Measurements from ENCODE around the gene HCFC2. TPM values are rescaled to one million over a fixed set of nuclear protein-coding genes. Genes with fewer than 3 reads are reported as not detected.
"Not testable (repeated sequence)": the region's sequence is repeated elsewhere in the genome, so short reads cannot be mapped to it uniquely, and the experiment has no call there.

Gene HCFC2
- total RNA-seq, 4 donors from 2014 or later = 23.6 to 31.6 (median 27.1) TPM

GRCh38 chr12:104025771-104026170 lies 38.6 kb upstream of the HCFC2 start:
- Histone ChIP-seq H3K4me1 (no peaks in the 10 kb centered on the region), H3K36me3 (no peaks in the 10 kb centered on the region), H3K4me3 (replicated peaks in 1 of 3) (no peak overlapping the region), H3K9me3 (no peaks in the 10 kb centered on the region), H3K27me3 (no peaks in the 10 kb centered on the region), H3K27ac (no peak overlapping the region)
- 94 to 100% methylated on average over 2 of the region's 2 CpGs for WGBS, 2 donors
- intact Hi-C loops (cut with DNase I) = no loop called here
- TF ChIP-seq POLR2A (IDR thresholded peaks at IDR 0.05) = no peak
- TF ChIP-seq CTCF (IDR thresholded peaks at IDR 0.05) = no peak
- DNase-seq = no peak

- Histone ChIP-seq H3K9me3 (no peaks in the 10 kb centered on the region), H3K36me3 (no peaks in the 10 kb centered on the region), H3K4me3 (replicated peaks in 1 of 3) (no peak overlapping the region), H3K4me1 (no peaks in the 10 kb centered on the region), H3K27me3 (no peaks in the 10 kb centered on the region), H3K27ac (no peak overlapping the region)
- WGBS, 2 donors = 63 to 67% methylated on average over 5 of the region's 5 CpGs
- intact Hi-C loops (cut with DNase I) = no loop called here
- DNase-seq = no peak
- no peak for TF ChIP-seq CTCF (IDR thresholded peaks at IDR 0.05)
- no peak for TF ChIP-seq POLR2A (IDR thresholded peaks at IDR 0.05)
These were observed 37.3 kb upstream of the HCFC2 start for GRCh38 chr12:104026841-104027599.

GRCh38 chr12:104030596-104030995 lies 33.7 kb upstream of the HCFC2 start:
- H3K27me3 ChIP-seq; H3K9me3 ChIP-seq; H3K4me1 ChIP-seq; H3K4me3 ChIP-seq (replicated peaks in 1 of 3); H3K27ac ChIP-seq; DNase-seq; H3K36me3 ChIP-seq; intact Hi-C loops (cut with DNase I): not testable (repeated sequence)
- 90 to 91% methylated on average over 16 of the region's 27 CpGs for WGBS, 2 donors

- 89 to 95% methylated on average over 2 of the region's 2 CpGs for WGBS, 2 donors
- H3K4me3 ChIP-seq (replicated peaks in 1 of 3); DNase-seq; H3K9me3 ChIP-seq; H3K36me3 ChIP-seq; H3K27ac ChIP-seq; H3K4me1 ChIP-seq; H3K27me3 ChIP-seq; intact Hi-C loops (cut with DNase I): not testable (repeated sequence)
These were observed 28.2 kb upstream of the HCFC2 start for GRCh38 chr12:104036143-104036542.

GRCh38 chr12:104039769-104040168 lies 24.6 kb upstream of the HCFC2 start:
- H3K27me3 ChIP-seq; H3K27ac ChIP-seq; DNase-seq; H3K4me3 ChIP-seq (replicated peaks in 1 of 3); H3K4me1 ChIP-seq; H3K36me3 ChIP-seq; H3K9me3 ChIP-seq; intact Hi-C loops (cut with DNase I): not testable (repeated sequence)
- WGBS, 2 donors = 100% methylated on average over 1 of the region's 1 CpG

GRCh38 chr12:104042580-104042979 lies 21.8 kb upstream of the HCFC2 start:
- no peak for DNase-seq
- intact Hi-C loops (cut with DNase I) = no loop called here
- H3K27me3 ChIP-seq = no peaks in the 10 kb centered on the region
- H3K4me1 ChIP-seq = peaks cover 5 to 16% of the 10 kb centered on the region in 2 donors
- no peak overlapping the region for H3K27ac ChIP-seq
- no peaks in the 10 kb centered on the region for H3K36me3 ChIP-seq
- H3K4me3 ChIP-seq (replicated peaks in 1 of 3) = no peak overlapping the region
- H3K9me3 ChIP-seq = no peaks in the 10 kb centered on the region
- TF ChIP-seq POLR2A (IDR thresholded peaks at IDR 0.05) (no peak), CTCF (IDR thresholded peaks at IDR 0.05) (no peak)
- WGBS, 2 donors = 92% methylated on average over 1 of the region's 1 CpG
